K562 (cell line): Measurements from ENCODE around the gene INPP5K. TPM values are rescaled to one million over a fixed set of nuclear protein-coding genes. Genes with fewer than 3 reads are reported as not detected.

Experiments
- ATAC-seq: fragments of 200-7000 bp; cut with Tn5 transposase; 3 replicates; pipeline ENCODE4 v1.9.1; 2020; ENCODE audit warnings: moderate library complexity
- BruUV-seq: library from RNA; stranded (reverse); fragments of 400-500 nt; replicated peaks from 2 replicates; lab custom pipeline; 2021; lab: Mats Ljungman, UMichigan
- CTCF ChIA-PET: fragments of 300-600 bp; formaldehyde crosslinking; extraction: SDS; loops from one replicate; lab custom pipeline; 2021; ENCODE audit warnings: low intra/inter-chr PET ratio; lab: Yijun Ruan, JAX
- POLR2A ChIA-PET: fragments of 300-600, 350-650 bp; sonication (Branson Sonifier 250); formaldehyde crosslinking; extraction: SDS; loops from one replicate; lab custom pipeline; 2021; ENCODE audit warnings: antibody characterized with exemption, inconsistent platforms; lab: Yijun Ruan, JAX
- DNase-seq, 4 experiments: peaks; one replicate each; pipeline versions ENCODE4 v3.0.0 to v3.0.0-alpha.2; 2011 to 2018; ENCODE audit warnings: low spot score in 3 of 4, mixed read lengths in 3 of 4; ENCODE audit errors: extremely low read depth in 1 of 4
- FAIRE-seq: peaks from 2 replicates; lab custom pipeline; 2011; peaks lifted over from hg19 to GRCh38; lab: Jason Lieb, UNC
- H2AFZ ChIP-seq: 2 replicates; pipeline ENCODE4 v1.6.0; 2011; ENCODE audit warnings: low read depth, low read length, control low read depth, inconsistent platforms
- H3K27ac ChIP-seq: fragments of 200-600 bp; 3 replicates; pipeline ENCODE4 v1.8.0; 2011; ENCODE audit warnings: low read depth, mild to moderate bottlenecking, control low read depth, inconsistent platforms, low read length, moderate library complexity, mixed read lengths; ENCODE audit errors: extremely low read depth
- H3K27me3 ChIP-seq, 2 experiments: fragments of 300-600 bp in 1 of 2; 2 replicates in 1 of 2; 3 replicates in 1 of 2; pipeline versions ENCODE4 v1.6.0 to v1.8.0; 2011; ENCODE audit warnings: inconsistent platforms in 2 of 2, low read length in 2 of 2, mild to moderate bottlenecking in 1 of 2, mixed read lengths in 1 of 2, moderate library complexity in 1 of 2; ENCODE audit not compliant: control insufficient read depth in 2 of 2, insufficient read depth in 2 of 2
- H3K36me3 ChIP-seq: fragments of 300-600 bp; 3 replicates; pipeline ENCODE4 v1.8.0; 2011; ENCODE audit warnings: mild to moderate bottlenecking, low read length, inconsistent platforms; ENCODE audit not compliant: control insufficient read depth, insufficient read depth
- H3K4me1 ChIP-seq, 2 experiments: fragments of 200-600 bp in 1 of 2; replicated peaks in 1 of 2; 2 replicates in 1 of 2; 3 replicates in 1 of 2; pipeline versions ENCODE4 v1.5.1 to v1.8.0; 2011; ENCODE audit warnings: inconsistent platforms in 2 of 2, low read length in 2 of 2, mild to moderate bottlenecking in 1 of 2, mixed read lengths in 1 of 2, moderate library complexity in 1 of 2; ENCODE audit not compliant: control insufficient read depth in 2 of 2, insufficient read depth in 2 of 2
- H3K4me2 ChIP-seq: 2 replicates; pipeline ENCODE4 v1.6.1; 2011; ENCODE audit warnings: low read length, control low read depth, inconsistent platforms, mixed read lengths; ENCODE audit not compliant: insufficient read depth
- H3K4me3 ChIP-seq: fragments of 200-600 bp; sonication (generic), shearing (Covaris generic); 2 replicates; pipeline ENCODE4 v1.5.1; 2016; ENCODE audit warnings: control low read depth, inconsistent platforms
- H3K79me2 ChIP-seq: fragments of 200-600 bp; 3 replicates; pipeline ENCODE4 v1.8.0; 2011; ENCODE audit warnings: low read length, inconsistent platforms; ENCODE audit not compliant: control insufficient read depth, insufficient read depth
- H3K9ac ChIP-seq, 2 experiments: 2 replicates each; pipeline versions ENCODE4 v1.6.0 to v1.6.1; 2011; ENCODE audit warnings: low read depth in 2 of 2, low read length in 2 of 2, control low read depth in 1 of 2, inconsistent platforms in 1 of 2, mild to moderate bottlenecking in 1 of 2, mixed read lengths in 1 of 2; ENCODE audit not compliant: insufficient read depth in 1 of 2
- H3K9me1 ChIP-seq: one replicate; pipeline ENCODE4 v1.6.0; 2011; ENCODE audit warnings: inconsistent platforms, mild to moderate bottlenecking, low read length, moderate library complexity; ENCODE audit not compliant: control insufficient read depth, insufficient read depth
- H3K9me3 ChIP-seq: replicated peaks from 2 replicates; pipeline ENCODE4 v1.5.1; 2011; ENCODE audit warnings: low read depth, low read length, inconsistent platforms; ENCODE audit not compliant: control insufficient read depth, insufficient read depth
- H4K20me1 ChIP-seq: replicated peaks from 2 replicates; pipeline ENCODE4 v1.6.1; 2011; ENCODE audit warnings: low read length, inconsistent platforms, mixed read lengths; ENCODE audit not compliant: control insufficient read depth, insufficient read depth
- RBBP5 ChIP-seq: fragments of 200-600 bp; sonication (generic); IDR thresholded peaks from 2 replicates; pipeline ENCODE4 v1.6.1; 2012; ENCODE audit warnings: borderline replicate concordance, mild to moderate bottlenecking, low read length, control low read depth, inconsistent platforms; ENCODE audit not compliant: insufficient read depth, poor library complexity, severe bottlenecking
- RCOR1 ChIP-seq, 2 experiments: IDR thresholded peaks; 2 replicates each; pipeline ENCODE4 v1.6.1; 2012; ENCODE audit warnings: low read depth in 2 of 2, low read length in 2 of 2, borderline replicate concordance in 1 of 2, improper control_type of control experiment in 1 of 2
- THRAP3 ChIP-seq: fragments of 450-650 bp; IDR thresholded peaks from 2 replicates; pipeline ENCODE4 v1.6.1; 2016; ENCODE audit warnings: mild to moderate bottlenecking, inconsistent platforms, borderline replicate concordance
- ZKSCAN3 ChIP-seq: fragments of 250-450 bp; sonication (Bioruptor Pico); IDR thresholded peaks from 2 replicates; pipeline ENCODE4 v1.4.0; 2020
- WGBS: fragments of 100-300 bp; shearing (Covaris generic); methylation state at CpG from one replicate; pipeline ENCODE4 v1.1.6; 2016; ENCODE audit warnings: low coverage, mixed read lengths; ENCODE audit not compliant: insufficient coverage; ENCODE audit errors: missing lambda C conversion rate; 5-methylcytosine and 5-hydroxymethylcytosine counted together
- in situ Hi-C: fragments of 300-500 bp; cut with MboI; formaldehyde crosslinking; loops from 4 replicates; pipeline ENCODE4 v1.15.0; 2018; ENCODE audit warnings: inconsistent platforms, mixed read lengths
- intact Hi-C: fragments of 100-400 bp; cut with micrococcal nuclease; formaldehyde crosslinking; loops from 2 replicates; pipeline ENCODE4 v1.14.2; 2022
- polyA plus RNA-seq, 8 experiments: library from polyadenylated mRNA; depleted of rRNA in 4 of 8; stranded (reverse) in 5 of 8; unstranded in 3 of 8; fragments of >200 nt; fragmentation: Nextera tagmentation in 2 of 8; fragmentation: Illumina TruSeq in 1 of 8; extraction: Ambion mirVana in 2 of 8; extraction: Trizol in 1 of 8; gene quantifications; 2 replicates each; pipeline versions ENCODE4 v1.2.1 to v1.2.3, GENCODE V29; 2011 to 2014; ENCODE audit warnings: inconsistent platforms in 1 of 8, missing spikeins in 1 of 8
- total RNA-seq, 7 experiments: library from RNA; depleted of rRNA in 6 of 7; stranded (reverse); fragments of >200 nt in 6 of 7; fragmentation: Illumina TruSeq in 2 of 7; extraction: Trizol in 2 of 7; gene quantifications; 2 replicates each; pipeline versions ENCODE4 v1.2.1 to v1.2.3, GENCODE V29; 2011 to 2021; ENCODE audit warnings: low replicate concordance in 1 of 7

The INPP5K gene
- total and polyA plus RNA-seq, 9 of the 15 experiments (the other 6 are each of a cell fraction or from before 2014, with no cell fraction given), result 0.63 to 15.1 (median 10.1) TPM

DNA sequence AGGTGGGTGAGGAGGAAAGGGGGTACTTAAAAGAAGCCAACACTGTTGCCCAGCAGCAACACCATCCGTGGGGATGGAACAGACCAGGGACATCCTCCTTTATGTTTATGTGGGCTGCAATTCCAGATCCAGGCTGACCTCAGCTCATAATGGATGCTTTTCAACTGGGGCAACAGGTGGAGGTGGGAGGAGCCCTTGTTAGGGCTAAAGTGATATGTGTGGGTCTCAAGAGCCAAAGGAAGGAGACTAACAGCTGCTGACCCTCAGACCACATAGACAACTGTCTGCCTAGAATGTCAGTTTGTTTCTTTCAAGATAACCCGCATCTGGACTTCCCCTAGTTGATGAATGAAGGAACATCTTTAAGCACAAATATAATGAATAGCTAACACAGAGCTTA, 2.0 kb upstream of the INPP5K start:
- H3K9me1 ChIP-seq, result no peaks in the 10 kb centered on the region
- no peak overlapping the region for H3K27ac ChIP-seq
- BruUV-seq, result no TSS peak
- no peak for ATAC-seq
- CTCF ChIA-PET, result no interaction called here
- no peak for TF ChIP-seq ZKSCAN3 (CRISPR knock-in tag)
- TF ChIP-seq RCOR1 (IDR thresholded peaks at IDR 0.05; ENCODE audit: borderline replicate concordance in 1 of 2, low read depth in 2 of 2, low read length in 2 of 2), result no peak
- no peak for TF ChIP-seq RBBP5
- no peak for TF ChIP-seq THRAP3
- intact Hi-C loops, result loop anchor here (10.0 kb wide), 2 partner anchors 64 to 244 kb away; partner anchors contain the start of genes BHLHA9, CRK and TRARG1
- no peaks in the 10 kb centered on the region for H4K20me1 ChIP-seq
- no peaks in the 10 kb centered on the region for H3K9me3 ChIP-seq
- WGBS, result 52% methylated on average over 2 of the region's 2 CpGs
- peaks cover 23% of the 10 kb centered on the region; the same call in 2 of the 3 replicates for H3K36me3 ChIP-seq
- POLR2A ChIA-PET, result interaction anchor here (1.0 kb wide), 1 partner anchor 153 kb away, joined by 3 read pairs; no protein-coding TSS in a partner anchor
- H3K4me1 ChIP-seq, result peaks cover 9 to 11% of the 10 kb centered on the region in 2 experiments; a peak in 3 of 5 replicates
- no peak for DNase-seq
- no peak overlapping the region; a peak in 1 of 4 replicates for H3K9ac ChIP-seq
- H3K79me2 ChIP-seq, result peaks cover 25% of the 10 kb centered on the region
- no peak overlapping the region for H3K4me3 ChIP-seq
- no peak for FAIRE-seq
- H3K27me3 ChIP-seq, result no peaks in the 10 kb centered on the region
- H2AFZ ChIP-seq, result no peak overlapping the region
- in situ Hi-C loops, result loop anchor here (10.0 kb wide), 1 partner anchor 244 kb away; the partner anchor contains the start of genes BHLHA9 and TRARG1
- H3K4me2 ChIP-seq, result no peak overlapping the region
